Glutamatergic neuron (in vitro differentiated cells): Measurements from ENCODE around the gene WDR59. TPM values are rescaled to one million over a fixed set of nuclear protein-coding genes. Genes with fewer than 3 reads are reported as not detected.

Experiments used
- DNase-seq: peaks from one replicate; pipeline ENCODE4 v3.0.0; 2022
- H3K27ac Mint-ChIP-seq: one replicate; pipeline ENCODE4 v1.8.0; 2020; ENCODE audit warnings: mild to moderate bottlenecking, mixed read lengths, inconsistent platforms; ENCODE audit not compliant: unreplicated experiment
- H3K27me3 Mint-ChIP-seq: one replicate; pipeline ENCODE4 v1.8.0; 2020; ENCODE audit warnings: mild to moderate bottlenecking, moderate library complexity, mixed read lengths, inconsistent platforms; ENCODE audit not compliant: unreplicated experiment
- H3K36me3 Mint-ChIP-seq: one replicate; pipeline ENCODE4 v1.8.0; 2020; ENCODE audit warnings: mild to moderate bottlenecking, mixed read lengths, inconsistent platforms; ENCODE audit not compliant: unreplicated experiment
- H3K4me1 Mint-ChIP-seq: one replicate; pipeline ENCODE4 v1.8.0; 2020; ENCODE audit warnings: mild to moderate bottlenecking, low read depth, mixed read lengths, inconsistent platforms; ENCODE audit not compliant: unreplicated experiment
- H3K4me3 Mint-ChIP-seq: one replicate; pipeline ENCODE4 v1.8.0; 2020; ENCODE audit warnings: mild to moderate bottlenecking, mixed read lengths, inconsistent platforms; ENCODE audit not compliant: unreplicated experiment
- H3K9me3 Mint-ChIP-seq: one replicate; pipeline ENCODE4 v1.8.0; 2020; ENCODE audit warnings: mild to moderate bottlenecking, moderate library complexity, mixed read lengths, inconsistent platforms; ENCODE audit not compliant: unreplicated experiment
- total RNA-seq: library from RNA; stranded (reverse); fragmentation: NEBNext Ultra II Directional; extraction: Animal tissue kit (Norgen Biotek cat#: 25700); gene quantifications from one replicate; pipeline ENCODE4 v1.2.1, GENCODE V29; 2021; ENCODE audit not compliant: unreplicated experiment
- TF ChIP-seq, protein P1 (sequence below): fragments of 200-600 bp; sonication (generic); IDR thresholded peaks from one replicate; pipeline ENCODE4 v1.5.0; 2021; ENCODE audit not compliant: partially characterized antibody, unreplicated experiment

WDR59 gene
- total RNA-seq, 1 donor from 2014 or later, result 65.9 TPM

DNA sequence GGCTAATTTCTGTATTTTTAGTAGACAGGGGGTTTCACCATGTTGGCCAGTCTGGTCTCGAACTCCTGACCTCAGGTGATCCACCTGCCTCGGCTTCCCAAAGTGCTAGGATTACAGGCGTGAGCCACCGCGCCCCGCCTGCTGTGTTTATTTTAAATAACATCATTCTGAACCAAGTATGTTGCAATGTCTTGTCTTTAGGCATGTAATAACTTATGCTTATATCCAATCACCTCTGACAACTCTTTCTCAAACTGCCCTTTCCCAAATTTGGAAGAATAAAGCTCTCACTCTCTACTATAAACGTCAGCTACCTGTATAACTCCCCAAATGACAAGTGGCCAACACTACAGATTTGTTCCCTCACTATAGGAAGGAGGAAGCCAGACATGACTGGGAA is 107.2 kb downstream of the WDR59 start:
- TF ChIP-seq, protein P1, sequence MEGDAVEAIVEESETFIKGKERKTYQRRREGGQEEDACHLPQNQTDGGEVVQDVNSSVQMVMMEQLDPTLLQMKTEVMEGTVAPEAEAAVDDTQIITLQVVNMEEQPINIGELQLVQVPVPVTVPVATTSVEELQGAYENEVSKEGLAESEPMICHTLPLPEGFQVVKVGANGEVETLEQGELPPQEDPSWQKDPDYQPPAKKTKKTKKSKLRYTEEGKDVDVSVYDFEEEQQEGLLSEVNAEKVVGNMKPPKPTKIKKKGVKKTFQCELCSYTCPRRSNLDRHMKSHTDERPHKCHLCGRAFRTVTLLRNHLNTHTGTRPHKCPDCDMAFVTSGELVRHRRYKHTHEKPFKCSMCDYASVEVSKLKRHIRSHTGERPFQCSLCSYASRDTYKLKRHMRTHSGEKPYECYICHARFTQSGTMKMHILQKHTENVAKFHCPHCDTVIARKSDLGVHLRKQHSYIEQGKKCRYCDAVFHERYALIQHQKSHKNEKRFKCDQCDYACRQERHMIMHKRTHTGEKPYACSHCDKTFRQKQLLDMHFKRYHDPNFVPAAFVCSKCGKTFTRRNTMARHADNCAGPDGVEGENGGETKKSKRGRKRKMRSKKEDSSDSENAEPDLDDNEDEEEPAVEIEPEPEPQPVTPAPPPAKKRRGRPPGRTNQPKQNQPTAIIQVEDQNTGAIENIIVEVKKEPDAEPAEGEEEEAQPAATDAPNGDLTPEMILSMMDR, result no peak
- no peaks in the 10 kb centered on the region for H3K36me3 Mint-ChIP-seq
- H3K4me1 Mint-ChIP-seq, result peaks cover 3% of the 10 kb centered on the region
- no peak overlapping the region for H3K4me3 Mint-ChIP-seq
- no peak overlapping the region for H3K27ac Mint-ChIP-seq
- DNase-seq, result no peak
- peaks cover 1% of the 10 kb centered on the region for H3K9me3 Mint-ChIP-seq
- no peaks in the 10 kb centered on the region for H3K27me3 Mint-ChIP-seq

DNA sequence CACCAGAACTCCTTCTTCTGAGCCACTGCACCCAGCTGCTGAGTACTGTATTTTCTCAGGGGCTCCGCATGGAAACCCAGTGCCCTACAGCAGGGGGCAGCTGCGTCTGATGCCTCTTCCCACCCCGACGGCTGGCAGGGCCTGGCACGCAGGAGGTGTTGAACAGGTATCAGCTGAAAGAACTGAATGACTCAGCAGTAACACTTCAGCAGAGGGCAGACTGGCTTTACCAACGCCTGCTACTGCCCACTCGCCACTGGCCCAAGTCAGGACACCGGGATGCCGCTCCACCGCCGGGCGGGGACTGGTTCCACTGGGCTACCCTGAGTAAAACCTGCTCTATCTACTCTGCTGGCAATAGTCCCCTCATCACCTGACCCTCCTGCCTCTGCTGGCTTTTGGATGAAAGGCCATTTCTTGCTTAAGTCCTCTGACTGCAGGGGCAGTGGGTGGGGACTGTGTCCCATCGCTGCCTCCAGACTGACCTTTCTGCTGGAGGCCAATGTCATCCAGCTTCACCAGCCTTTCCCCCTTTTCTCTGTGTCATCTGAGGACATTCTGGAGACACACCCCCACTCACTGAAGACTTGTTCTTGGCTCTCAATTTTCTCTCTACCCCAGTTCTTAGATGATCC is 109.9 kb downstream of the WDR59 start:
- H3K27me3 Mint-ChIP-seq, result no peaks in the 10 kb centered on the region
- TF ChIP-seq, protein P1, result no peak
- peaks cover 3% of the 10 kb centered on the region for H3K4me1 Mint-ChIP-seq
- no peak overlapping the region for H3K4me3 Mint-ChIP-seq
- no peaks in the 10 kb centered on the region for H3K36me3 Mint-ChIP-seq
- peaks cover 1% of the 10 kb centered on the region for H3K9me3 Mint-ChIP-seq
- no peak overlapping the region for H3K27ac Mint-ChIP-seq
- DNase-seq, result no peak

DNA sequence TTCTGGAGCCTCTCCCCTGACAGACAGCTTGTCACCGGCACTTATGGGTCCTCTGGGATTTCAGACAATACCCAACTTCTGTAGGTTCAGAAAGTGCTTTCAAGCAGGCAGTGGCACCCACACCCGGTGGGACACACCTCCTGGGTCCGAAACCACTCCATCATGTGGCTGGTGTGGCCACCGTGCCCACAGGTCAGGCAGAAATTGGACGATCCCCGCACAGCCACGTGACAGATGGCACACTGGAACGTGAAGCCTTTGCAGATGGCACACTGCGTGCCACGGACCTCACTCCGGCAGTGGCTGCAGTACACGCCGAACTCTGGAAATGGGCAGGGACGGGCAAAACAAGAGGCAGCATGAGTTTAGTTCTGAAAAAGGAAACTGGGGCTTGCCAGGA is 110.8 kb downstream of the WDR59 start:
- H3K27ac Mint-ChIP-seq, result no peak overlapping the region
- H3K4me1 Mint-ChIP-seq, result peaks cover 3% of the 10 kb centered on the region

DNA sequence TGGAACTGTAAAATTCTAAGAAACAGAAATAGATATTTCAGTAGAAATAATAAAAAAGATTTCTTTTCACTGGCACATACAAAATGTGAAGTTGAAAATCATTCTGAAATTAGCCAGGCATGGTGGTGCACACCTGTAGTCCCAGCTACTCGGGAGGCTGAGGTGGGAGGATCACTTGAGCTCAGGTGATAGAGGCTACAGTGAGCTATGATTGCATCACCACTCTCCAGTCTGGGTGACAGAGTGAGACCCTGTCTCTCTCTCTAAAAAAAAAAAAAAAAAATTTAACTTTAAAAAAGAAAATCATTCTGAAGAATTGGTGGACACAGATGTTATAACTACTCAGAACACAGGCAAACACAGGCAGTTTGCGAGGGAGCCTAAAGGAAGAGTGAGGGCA is 112.6 kb downstream of the WDR59 start:
- H3K36me3 Mint-ChIP-seq, result no peaks in the 10 kb centered on the region
- H3K4me3 Mint-ChIP-seq, result no peak overlapping the region
- DNase-seq, result no peak
- TF ChIP-seq, protein P1, result no peak
- peaks cover 3% of the 10 kb centered on the region for H3K4me1 Mint-ChIP-seq
- H3K9me3 Mint-ChIP-seq, result peaks cover 1% of the 10 kb centered on the region
- H3K27me3 Mint-ChIP-seq, result no peaks in the 10 kb centered on the region
- no peak overlapping the region for H3K27ac Mint-ChIP-seq

More for the DNA sequence above, 110.8 kb downstream of the WDR59 start:
- no peak for DNase-seq
- TF ChIP-seq, protein P1, result no peak
- peaks cover 1% of the 10 kb centered on the region for H3K9me3 Mint-ChIP-seq
- H3K27me3 Mint-ChIP-seq, result no peaks in the 10 kb centered on the region
- no peak overlapping the region for H3K4me3 Mint-ChIP-seq
- H3K36me3 Mint-ChIP-seq, result no peaks in the 10 kb centered on the region

DNA sequence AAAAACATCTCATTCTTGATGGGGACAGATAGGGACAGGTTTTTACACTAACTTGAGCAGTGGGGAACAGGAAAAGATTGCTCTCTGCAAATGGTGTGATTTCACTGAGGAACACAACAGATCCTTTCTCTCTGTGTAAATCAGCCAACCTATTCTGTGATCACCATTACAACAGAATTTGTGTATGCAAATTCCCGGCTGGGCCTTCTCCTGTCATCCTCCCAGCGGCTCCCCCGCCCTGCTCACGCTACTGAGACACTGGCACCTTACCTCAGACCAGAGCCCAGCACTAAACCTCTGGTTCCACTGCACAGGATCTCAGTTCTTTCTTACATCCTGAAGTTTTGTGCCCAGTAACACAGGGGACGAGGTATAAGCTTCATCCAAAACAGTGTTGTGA is 113.3 kb downstream of the WDR59 start:
- H3K4me3 Mint-ChIP-seq, result no peak overlapping the region
- no peaks in the 10 kb centered on the region for H3K36me3 Mint-ChIP-seq
- TF ChIP-seq, protein P1, result no peak
- no peaks in the 10 kb centered on the region for H3K27me3 Mint-ChIP-seq
- peaks cover 1% of the 10 kb centered on the region for H3K9me3 Mint-ChIP-seq
- DNase-seq, result no peak
- no peak overlapping the region for H3K27ac Mint-ChIP-seq
- H3K4me1 Mint-ChIP-seq, result peaks cover 3% of the 10 kb centered on the region
